IPS-15b (cell line): ENCODE data around the gene CLEC20A.

ENCODE experiments used
- H3K27me3 ChIP-seq: one replicate; pipeline ENCODE4 v1.6.1; 2013; ENCODE audit warnings: low read length; ENCODE audit not compliant: control insufficient read depth, insufficient read depth
- H3K36me3 ChIP-seq: one replicate; pipeline ENCODE4 v1.6.1; 2013; ENCODE audit warnings: low read length; ENCODE audit not compliant: control insufficient read depth, insufficient read depth
- H3K4me1 ChIP-seq: one replicate; pipeline ENCODE4 v1.6.1; 2013; ENCODE audit warnings: mild to moderate bottlenecking, low read length; ENCODE audit not compliant: control insufficient read depth, insufficient read depth
- H3K4me3 ChIP-seq: one replicate; pipeline ENCODE4 v1.5.1; 2013; ENCODE audit warnings: low read depth, low read length
- H3K9ac ChIP-seq: one replicate; pipeline ENCODE4 v1.6.1; 2013; ENCODE audit warnings: low read depth, mild to moderate bottlenecking, low read length
- H3K9me3 ChIP-seq: one replicate; pipeline ENCODE4 v1.6.1; 2013; ENCODE audit warnings: mild to moderate bottlenecking, low read length; ENCODE audit not compliant: control insufficient read depth, insufficient read depth

Gene CLEC20A

DNA sequence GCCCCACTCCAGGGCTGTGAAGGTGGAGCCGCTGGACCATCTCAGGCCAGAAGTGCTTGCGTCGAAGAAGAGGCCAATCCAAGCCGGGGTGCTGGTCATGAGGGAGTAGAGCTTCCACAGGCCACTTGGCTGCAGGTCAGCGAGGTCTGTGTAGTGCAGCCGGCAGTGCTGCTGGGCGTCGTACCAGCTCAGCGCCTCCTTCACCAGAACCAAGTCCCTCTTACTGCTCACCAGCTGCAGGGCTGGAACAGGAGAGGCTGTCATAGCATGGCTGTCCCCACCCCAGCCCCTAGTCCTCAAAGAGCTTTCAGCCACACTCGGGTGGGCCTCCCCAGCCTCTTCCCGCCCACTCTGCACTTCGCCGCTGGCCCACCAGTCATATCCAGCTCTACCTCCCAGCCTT is 2.2 kb downstream of the CLEC20A start:
- H3K4me1 ChIP-seq: no peaks in the 10 kb centered on the region
- H3K9ac ChIP-seq: no peak overlapping the region
- no peak overlapping the region for H3K4me3 ChIP-seq
- H3K9me3 ChIP-seq: no peaks in the 10 kb centered on the region
- no peaks in the 10 kb centered on the region for H3K27me3 ChIP-seq
- no peaks in the 10 kb centered on the region for H3K36me3 ChIP-seq

DNA sequence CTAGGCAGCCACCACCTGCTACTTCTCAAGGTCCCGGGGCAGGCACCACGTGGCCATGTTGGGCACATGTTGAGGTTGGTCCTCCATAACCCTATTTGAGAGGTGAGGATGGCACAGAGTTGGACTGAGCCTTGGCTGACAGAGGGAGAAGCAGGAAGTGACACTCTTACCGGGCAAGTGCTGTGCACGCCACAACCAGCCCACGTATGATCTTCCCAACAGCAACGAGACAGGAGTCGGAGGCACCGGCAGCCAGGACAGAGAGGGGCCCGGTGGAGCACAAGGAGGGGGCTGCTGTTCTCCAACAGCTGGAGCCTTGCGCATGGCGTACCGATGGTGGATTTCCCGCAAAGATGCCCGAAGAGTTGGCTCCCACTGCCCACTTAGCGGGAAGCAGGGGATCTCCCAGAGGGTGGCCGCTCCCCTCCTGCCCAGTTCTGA is 3.4 kb downstream of the CLEC20A start:
- Histone ChIP-seq H3K4me1 (no peaks in the 10 kb centered on the region), H3K27me3 (no peaks in the 10 kb centered on the region), H3K4me3 (no peak overlapping the region), H3K9ac (no peak overlapping the region), H3K9me3 (no peaks in the 10 kb centered on the region), H3K36me3 (no peaks in the 10 kb centered on the region)

DNA sequence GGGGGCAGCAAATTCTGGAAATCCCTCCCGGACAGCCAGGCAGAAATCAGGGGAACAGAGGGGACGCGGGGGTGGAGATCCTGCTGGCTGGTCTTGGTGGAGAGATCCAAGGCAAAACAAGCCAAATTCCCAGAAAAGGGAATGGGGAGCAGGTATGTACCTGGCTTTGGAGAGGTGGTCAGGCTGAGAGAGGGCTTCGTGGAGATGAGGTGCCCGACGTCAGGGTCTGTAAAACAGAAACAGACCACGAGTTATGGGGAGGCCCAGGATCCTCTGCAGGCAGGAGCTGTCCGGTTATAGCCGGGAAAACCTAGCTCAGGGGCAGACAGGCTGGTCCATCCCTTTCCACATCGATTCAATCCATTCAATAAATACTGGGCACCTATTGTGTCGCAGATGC is 4.4 kb downstream of the CLEC20A start:
- no peaks in the 10 kb centered on the region for H3K9me3 ChIP-seq
- H3K4me3 ChIP-seq: no peak overlapping the region
- H3K4me1 ChIP-seq: no peaks in the 10 kb centered on the region
- H3K27me3 ChIP-seq: no peaks in the 10 kb centered on the region
- no peak overlapping the region for H3K9ac ChIP-seq
- H3K36me3 ChIP-seq: no peaks in the 10 kb centered on the region

DNA sequence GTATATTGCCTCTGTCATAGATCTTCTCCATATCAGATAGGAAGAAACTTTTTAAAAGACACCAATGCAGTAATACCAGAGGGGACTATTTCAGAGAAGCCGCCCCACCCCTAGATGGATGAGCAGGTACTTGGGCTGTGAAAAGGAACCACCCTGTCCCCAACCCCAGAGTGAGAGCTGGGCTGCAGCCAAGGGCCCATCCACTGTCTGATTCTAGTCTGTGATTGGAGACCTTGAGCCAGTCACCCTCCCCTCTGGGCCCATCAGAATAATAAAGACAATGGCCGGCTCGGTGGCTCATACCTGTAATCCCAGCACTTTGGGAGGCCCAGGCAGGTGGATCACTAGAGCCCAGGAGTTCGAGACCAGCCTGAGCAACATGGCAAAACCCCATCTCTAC is 5.0 kb downstream of the CLEC20A start:
- H3K9ac ChIP-seq: no peak overlapping the region
- H3K27me3 ChIP-seq: no peaks in the 10 kb centered on the region

DNA sequence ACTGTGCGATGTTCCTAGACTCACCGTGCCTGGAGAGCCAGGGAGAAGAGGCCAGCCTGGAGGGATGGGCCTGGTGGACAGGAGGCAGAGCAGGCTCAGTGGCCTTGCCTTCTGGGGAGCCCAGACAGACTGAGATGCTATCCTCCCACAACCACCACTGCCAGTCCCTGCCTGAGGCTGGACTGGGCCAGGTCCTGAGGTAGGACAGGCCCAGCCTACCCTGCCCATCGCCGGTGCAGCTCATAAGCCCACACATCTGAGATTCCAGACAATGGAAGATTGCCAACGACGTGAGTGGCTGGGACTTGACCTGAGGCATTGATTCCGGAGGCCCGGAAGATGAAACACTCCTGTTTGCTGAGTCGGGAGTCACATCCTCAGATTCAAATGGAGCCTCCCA is 5.8 kb downstream of the CLEC20A start:
- Histone ChIP-seq H3K36me3 (no peaks in the 10 kb centered on the region), H3K4me3 (no peak overlapping the region), H3K9ac (no peak overlapping the region), H3K27me3 (no peaks in the 10 kb centered on the region), H3K9me3 (no peaks in the 10 kb centered on the region), H3K4me1 (no peaks in the 10 kb centered on the region)

More for the DNA sequence above, 5.0 kb downstream of the CLEC20A start:
- no peak overlapping the region for H3K4me3 ChIP-seq
- H3K9me3 ChIP-seq: no peaks in the 10 kb centered on the region
- H3K36me3 ChIP-seq: no peaks in the 10 kb centered on the region
- H3K4me1 ChIP-seq: no peaks in the 10 kb centered on the region

DNA sequence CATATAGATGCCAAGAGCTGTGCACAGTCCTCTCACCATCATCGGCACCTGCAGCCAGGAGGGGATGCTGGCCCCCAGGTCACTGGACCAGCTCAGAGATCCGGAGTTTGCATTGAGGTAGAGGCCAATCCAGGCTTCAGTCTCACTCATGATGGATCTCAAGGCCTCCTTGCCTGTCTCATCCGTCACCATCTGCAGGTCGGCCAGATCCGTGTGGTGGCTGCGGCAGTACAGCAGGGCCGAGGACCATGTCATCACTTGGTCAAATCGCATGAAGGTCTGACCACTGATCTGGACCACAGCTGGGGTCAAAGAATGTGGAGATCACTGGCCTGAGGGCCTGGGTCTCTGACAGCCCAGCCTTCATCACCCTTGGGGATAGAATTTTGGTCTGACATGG is 6.6 kb downstream of the CLEC20A start:
- Histone ChIP-seq H3K27me3 (no peaks in the 10 kb centered on the region), H3K4me1 (no peaks in the 10 kb centered on the region), H3K9ac (no peak overlapping the region), H3K36me3 (no peaks in the 10 kb centered on the region), H3K9me3 (no peaks in the 10 kb centered on the region), H3K4me3 (no peak overlapping the region)

DNA sequence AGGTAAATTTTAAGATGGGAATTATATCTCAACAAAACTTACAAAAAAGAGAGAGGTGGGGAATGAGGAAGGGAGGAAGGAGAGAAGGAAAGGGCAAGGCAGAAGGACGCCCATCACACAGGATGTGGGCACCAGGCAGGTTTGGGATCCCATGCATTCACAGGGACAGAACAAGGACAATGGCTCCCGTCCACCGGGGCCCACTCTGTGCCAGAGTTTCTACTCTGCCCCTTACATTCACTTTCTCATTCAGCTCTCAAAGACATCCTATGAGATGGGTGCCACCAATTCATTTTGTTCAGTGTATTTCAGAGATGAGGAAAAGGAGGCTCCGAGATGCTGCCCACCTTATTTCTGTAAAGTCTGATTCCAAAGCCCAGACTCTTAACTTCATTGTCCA is 7.4 kb downstream of the CLEC20A start:
- Histone ChIP-seq H3K4me1 (no peaks in the 10 kb centered on the region), H3K27me3 (no peaks in the 10 kb centered on the region), H3K9me3 (no peaks in the 10 kb centered on the region), H3K36me3 (no peaks in the 10 kb centered on the region), H3K4me3 (no peak overlapping the region), H3K9ac (no peak overlapping the region)

DNA sequence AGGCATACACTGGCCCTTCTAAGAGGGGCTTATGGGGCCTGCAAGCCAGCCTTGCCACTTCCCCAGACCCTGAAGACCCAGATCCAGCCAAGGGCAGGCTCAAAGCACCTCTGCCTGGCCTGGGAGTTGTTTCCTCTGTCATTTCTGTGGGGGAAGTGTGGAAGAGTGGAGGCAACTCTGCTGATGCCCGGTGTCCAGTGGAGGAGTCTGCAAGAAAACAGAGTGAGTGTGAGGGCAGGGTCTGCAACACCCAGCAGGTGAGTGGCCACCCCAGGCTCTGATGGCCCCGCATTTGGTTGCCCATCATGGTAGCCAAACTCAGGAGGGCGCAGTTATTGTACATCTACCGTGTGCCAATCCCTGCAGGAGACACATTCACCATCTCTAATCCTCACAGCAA is 8.4 kb downstream of the CLEC20A start:
- Histone ChIP-seq H3K4me3 (no peak overlapping the region), H3K9me3 (no peaks in the 10 kb centered on the region), H3K27me3 (no peaks in the 10 kb centered on the region), H3K36me3 (no peaks in the 10 kb centered on the region), H3K9ac (peak overlapping the region; percentile 9), H3K4me1 (no peaks in the 10 kb centered on the region)

DNA sequence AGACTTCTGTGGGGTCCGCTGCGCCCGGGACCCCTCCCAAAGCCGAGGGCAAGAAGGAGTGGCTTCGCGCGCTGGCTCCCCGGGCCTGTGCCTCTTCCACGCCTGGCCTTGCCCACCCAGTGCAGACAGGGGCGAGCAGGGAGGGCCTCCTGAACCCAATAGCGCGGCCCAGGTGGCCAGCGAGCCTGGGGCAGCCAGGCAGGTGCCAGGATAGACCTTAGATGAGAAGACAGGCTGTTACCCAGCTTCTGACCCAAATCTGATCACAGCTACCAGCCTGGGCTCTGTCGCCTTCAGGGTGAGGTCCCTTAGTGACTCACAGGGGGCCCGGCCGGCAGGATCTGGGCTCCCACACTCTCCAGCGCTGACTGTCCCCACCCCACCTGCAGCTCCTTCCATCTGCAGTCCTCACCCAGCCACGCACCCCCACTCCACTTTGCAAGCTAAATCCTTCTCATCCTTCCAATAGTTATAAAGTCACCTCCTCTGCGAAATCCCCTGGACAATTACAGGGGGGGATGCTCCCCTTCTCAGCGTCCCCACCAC is 9.6 kb downstream of the CLEC20A start:
- no peaks in the 10 kb centered on the region for H3K4me1 ChIP-seq
- no peaks in the 10 kb centered on the region for H3K27me3 ChIP-seq
- H3K36me3 ChIP-seq: no peaks in the 10 kb centered on the region
- H3K9me3 ChIP-seq: no peaks in the 10 kb centered on the region
- H3K9ac ChIP-seq: no peak overlapping the region
- H3K4me3 ChIP-seq: no peak overlapping the region

DNA sequence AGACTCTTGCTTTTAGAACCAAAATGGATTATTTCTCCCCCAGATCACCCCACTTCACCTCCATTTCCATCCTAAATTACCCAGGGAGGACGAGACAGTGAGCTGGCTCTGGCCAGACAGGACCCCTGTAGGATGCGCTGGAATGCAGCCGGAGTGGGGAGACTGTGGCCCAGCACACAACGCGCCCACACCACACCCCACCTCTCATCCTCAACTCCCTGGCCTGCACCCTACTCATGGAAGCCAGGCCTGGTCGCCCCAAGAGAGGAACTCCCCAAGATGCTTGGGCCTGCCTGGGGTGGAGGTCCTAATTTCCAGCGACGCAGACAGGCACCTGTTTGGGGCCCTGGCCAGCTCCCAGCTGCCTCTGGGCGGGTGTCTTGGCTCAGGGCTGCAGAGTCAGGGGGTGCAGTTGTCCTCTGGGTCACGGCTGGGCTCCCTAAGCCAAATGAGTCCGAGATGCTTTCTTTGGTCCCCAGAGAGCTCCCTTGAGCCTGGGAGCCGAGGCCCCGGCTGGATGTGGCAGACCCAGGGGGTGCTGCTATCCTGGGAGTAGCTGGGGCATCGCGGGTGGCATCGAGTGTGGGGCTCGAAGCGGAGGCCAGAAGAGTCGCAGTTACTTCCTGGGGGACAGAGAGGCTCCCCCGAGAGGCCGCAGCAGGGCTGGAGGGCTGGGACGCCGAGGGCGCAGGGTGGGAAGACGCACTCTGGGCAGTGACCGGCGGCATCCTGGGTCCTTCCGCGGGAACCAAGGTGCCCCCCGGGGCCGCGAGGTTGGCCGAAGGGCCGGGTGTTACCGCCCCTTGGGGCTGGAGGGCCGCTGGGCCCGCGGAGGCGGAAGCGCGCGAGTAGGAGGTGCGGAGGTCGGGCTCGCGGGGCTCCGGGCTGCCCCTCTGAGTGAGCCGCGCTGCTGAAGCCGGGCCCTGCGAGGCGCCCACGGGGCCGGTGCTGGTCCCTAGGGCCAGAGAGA is 10.4 kb downstream of the CLEC20A start:
- Histone ChIP-seq H3K4me1 (no peaks in the 10 kb centered on the region), H3K4me3 (no peak overlapping the region), H3K9ac (no peak overlapping the region)

DNA sequence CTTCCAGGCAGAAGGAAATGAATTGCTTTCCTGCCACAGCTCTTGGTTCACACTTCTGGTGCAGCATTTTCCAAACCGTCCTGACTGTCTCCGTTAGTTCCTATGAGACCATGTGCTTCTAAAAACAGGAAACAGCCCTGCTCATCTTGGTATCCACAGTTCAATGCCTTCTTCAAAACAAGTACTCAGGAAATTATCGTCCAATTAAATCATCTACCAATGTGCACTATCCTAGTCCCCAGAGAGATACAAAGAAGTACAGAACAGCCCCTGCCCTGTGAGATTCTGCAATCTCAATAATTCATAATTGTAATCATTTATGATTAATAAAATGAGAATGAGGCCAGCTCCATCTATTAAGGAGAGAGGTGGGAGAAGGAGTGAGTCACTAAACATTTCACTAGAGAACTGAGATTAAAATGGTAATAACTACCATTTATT is 11.2 kb downstream of the CLEC20A start:
- Histone ChIP-seq H3K9me3 (no peaks in the 10 kb centered on the region), H3K9ac (no peak overlapping the region), H3K27me3 (no peaks in the 10 kb centered on the region), H3K4me3 (no peak overlapping the region), H3K36me3 (no peaks in the 10 kb centered on the region), H3K4me1 (no peaks in the 10 kb centered on the region)

More for the DNA sequence above, 10.4 kb downstream of the CLEC20A start:
- Histone ChIP-seq H3K9me3 (no peaks in the 10 kb centered on the region), H3K27me3 (no peaks in the 10 kb centered on the region), H3K36me3 (no peaks in the 10 kb centered on the region)

DNA sequence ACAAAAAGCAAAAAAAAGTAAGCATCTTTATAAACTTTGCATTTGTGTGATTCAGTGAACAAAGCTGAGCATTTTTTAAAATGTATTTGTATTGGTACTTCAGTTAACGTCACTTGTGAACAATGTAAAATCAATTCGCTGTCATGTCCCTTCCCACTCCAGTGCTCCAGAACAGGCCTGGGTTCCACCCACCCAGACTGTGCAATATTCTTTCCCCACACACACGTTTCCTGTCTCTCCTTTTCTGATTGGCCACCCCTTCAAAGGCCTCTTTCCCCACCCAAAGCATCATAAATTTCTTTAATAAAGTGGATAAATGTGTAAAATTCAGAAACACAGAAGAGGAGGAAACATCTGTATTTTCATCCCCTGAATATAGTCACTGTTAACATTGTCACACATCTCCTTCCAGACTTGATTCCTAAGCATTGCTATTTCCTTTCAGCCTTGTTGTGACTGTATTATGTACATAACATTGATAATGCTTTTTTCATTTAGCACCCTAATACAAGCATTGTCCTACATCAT is 12.0 kb downstream of the CLEC20A start:
- no peak overlapping the region for H3K9ac ChIP-seq
- H3K4me3 ChIP-seq: no peak overlapping the region
- H3K4me1 ChIP-seq: no peaks in the 10 kb centered on the region
- no peaks in the 10 kb centered on the region for H3K9me3 ChIP-seq
- H3K27me3 ChIP-seq: no peaks in the 10 kb centered on the region
- no peaks in the 10 kb centered on the region for H3K36me3 ChIP-seq
